ENCODE data around the gene DLG1. TPM values are rescaled to one million over a fixed set of nuclear protein-coding genes. Genes with fewer than 3 reads are reported as not detected.

The DLG1 gene
- total and polyA plus RNA-seq, 2 of the 4 experiments (the other 2 are of a cell fraction), result 21.2 to 57.7 TPM

GRCh38 chr3:197292083-197292646 lies 6.2 kb downstream of the DLG1 start:
- Histone ChIP-seq H3K4me3 (ENCODE audit: insufficient read depth, low read depth, low read length) (no peak overlapping the region), H3K14ac (replicated peaks; ENCODE audit: low read depth, low read length) (no peak overlapping the region), H4K8ac (ENCODE audit: low read depth in 2 of 2, low read length in 2 of 2) (no peak overlapping the region), H2BK120ac (ENCODE audit: low read depth, low read length) (no peak overlapping the region), H3K23ac (ENCODE audit: low read depth, low read length) (no peak overlapping the region), H4K20me1 (ENCODE audit: insufficient read depth, low read length) (peaks cover 12% of the 10 kb centered on the region; the same call in 1 of the 2 replicates), H3K56ac (ENCODE audit: extremely low read depth, insufficient read depth, low read length) (no peak overlapping the region), H3K4me2 (ENCODE audit: low read depth, low read length) (no peak overlapping the region), H3K9ac (ENCODE audit: low read depth, low read length) (no peak overlapping the region), H2AK5ac (ENCODE audit: low read depth, low read length) (no peak overlapping the region), H3K27me3 (ENCODE audit: control insufficient read depth, insufficient read depth, low read length) (no peaks in the 10 kb centered on the region), H3K9me3 (ENCODE audit: control insufficient read depth, insufficient read depth, low read length) (no peaks in the 10 kb centered on the region), H2BK5ac (ENCODE audit: low read depth, low read length, poor library complexity, severe bottlenecking) (no peak overlapping the region), H3K27ac (ENCODE audit: insufficient read depth, low read length) (no peak overlapping the region), H3K9me1 (ENCODE audit: insufficient read depth, low read length) (no peaks in the 10 kb centered on the region), H3K4ac (ENCODE audit: low read depth, low read length) (no peak overlapping the region), H2BK15ac (ENCODE audit: low read depth, low read length) (no peak overlapping the region), H3K79me1 (ENCODE audit: low read depth in 1 of 2, low read length in 2 of 2) (peaks cover 13 to 58% of the 10 kb centered on the region in 2 experiments), H3K18ac (ENCODE audit: low read depth, low read length) (no peak overlapping the region), H2AFZ (replicated peaks; ENCODE audit: low read length, poor library complexity) (no peak overlapping the region), H4K5ac (ENCODE audit: low read depth, low read length) (no peak overlapping the region), H4K91ac (ENCODE audit: insufficient read depth, low read depth, low read length) (no peak overlapping the region), H2BK20ac (ENCODE audit: low read depth, low read length) (no peak overlapping the region), H3K4me1 (ENCODE audit: control insufficient read depth, insufficient read depth, low read length) (peaks cover 7% of the 10 kb centered on the region), H3K36me3 (ENCODE audit: control insufficient read depth, insufficient read depth, low read length) (peaks cover 10% of the 10 kb centered on the region), H2AK9ac (replicated peaks; ENCODE audit: low read depth, low read length, poor library complexity) (no peak overlapping the region)
- CTCF ChIA-PET, result no interaction called here
- intact Hi-C loops (cut with micrococcal nuclease) (no loop called here), in situ Hi-C loops (cut with MboI; ENCODE audit: low sequenced_read_pairs) (no loop called here), dilution Hi-C loops (cut with HindIII; ENCODE audit: low sequenced_read_pairs, unreplicated experiment) (no loop called here)
- POLR2A ChIA-PET (ENCODE audit: unreplicated experiment), result no interaction called here
- no CpG with 5 or more reads among the region's 8 CpGs for WGBS, 2 experiments (ENCODE audit: extremely low coverage in 2 of 2, insufficient read length in 1 of 2)
- no peak for DNase-seq
- ATAC-seq (ENCODE audit: low read depth), result no peak
- no TSS peak for BruUV-seq (replicated peaks)
- TF ChIP-seq RAD21 (IDR thresholded peaks at IDR 0.05; ENCODE audit: low read length) (no peak), POLR2A (IDR thresholded peaks at IDR 0.05; ENCODE audit: low read depth, low read length) (no peak), RFX5 (IDR thresholded peaks at IDR 0.05; ENCODE audit: low read depth, low read length) (no peak), BHLHE40 (IDR thresholded peaks at IDR 0.05; ENCODE audit: low read depth, low read length) (no peak), RCOR1 (IDR thresholded peaks at IDR 0.05; ENCODE audit: insufficient replicate concordance, low read length) (no peak), MAZ (IDR thresholded peaks at IDR 0.05; ENCODE audit: borderline replicate concordance, low read depth, low read length) (no peak), NFE2L2 (IDR thresholded peaks at IDR 0.05; ENCODE audit: low read depth, low read length) (no peak), CEBPB (IDR thresholded peaks at IDR 0.05; ENCODE audit: low read depth, low read length) (no peak), FOS (IDR thresholded peaks at IDR 0.05; ENCODE audit: low read depth, low read length) (no peak), SMC3 (IDR thresholded peaks at IDR 0.05; ENCODE audit: low read depth, low read length) (no peak), CTCF (conservative IDR thresholded peaks at IDR 0.05; ENCODE audit: low read depth, low read length) (no peak), ELK1 (IDR thresholded peaks at IDR 0.05; ENCODE audit: borderline replicate concordance, low read depth, low read length) (no peak), MXI1 (IDR thresholded peaks at IDR 0.05; ENCODE audit: borderline replicate concordance, low read depth, low read length) (no peak), CHD1 (IDR thresholded peaks at IDR 0.05; ENCODE audit: low read depth, low read length) (no peak)

All from IMR-90 (cell line).